ENCODE data around the gene PIGL.

DNA sequence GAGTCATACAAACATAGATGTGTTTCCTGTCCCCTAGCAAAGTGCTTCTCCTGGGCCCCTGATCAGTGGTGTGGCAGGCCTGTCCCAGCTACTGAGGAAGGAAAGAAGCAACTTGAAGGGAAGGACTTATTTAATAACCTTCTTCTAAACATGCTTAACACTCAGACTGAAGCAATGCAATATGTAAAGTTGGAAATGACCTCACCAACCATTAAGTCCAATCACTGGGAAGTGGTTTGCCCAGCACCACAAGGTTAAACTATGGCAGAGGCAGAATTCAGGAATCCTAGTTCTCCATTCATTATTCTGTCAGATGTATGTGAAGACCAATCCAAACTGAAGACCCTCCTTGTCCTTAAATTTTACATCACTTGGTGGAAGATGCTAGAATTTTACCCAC is 97.2 kb downstream of the PIGL start:
- TF ChIP-seq, protein P1, sequence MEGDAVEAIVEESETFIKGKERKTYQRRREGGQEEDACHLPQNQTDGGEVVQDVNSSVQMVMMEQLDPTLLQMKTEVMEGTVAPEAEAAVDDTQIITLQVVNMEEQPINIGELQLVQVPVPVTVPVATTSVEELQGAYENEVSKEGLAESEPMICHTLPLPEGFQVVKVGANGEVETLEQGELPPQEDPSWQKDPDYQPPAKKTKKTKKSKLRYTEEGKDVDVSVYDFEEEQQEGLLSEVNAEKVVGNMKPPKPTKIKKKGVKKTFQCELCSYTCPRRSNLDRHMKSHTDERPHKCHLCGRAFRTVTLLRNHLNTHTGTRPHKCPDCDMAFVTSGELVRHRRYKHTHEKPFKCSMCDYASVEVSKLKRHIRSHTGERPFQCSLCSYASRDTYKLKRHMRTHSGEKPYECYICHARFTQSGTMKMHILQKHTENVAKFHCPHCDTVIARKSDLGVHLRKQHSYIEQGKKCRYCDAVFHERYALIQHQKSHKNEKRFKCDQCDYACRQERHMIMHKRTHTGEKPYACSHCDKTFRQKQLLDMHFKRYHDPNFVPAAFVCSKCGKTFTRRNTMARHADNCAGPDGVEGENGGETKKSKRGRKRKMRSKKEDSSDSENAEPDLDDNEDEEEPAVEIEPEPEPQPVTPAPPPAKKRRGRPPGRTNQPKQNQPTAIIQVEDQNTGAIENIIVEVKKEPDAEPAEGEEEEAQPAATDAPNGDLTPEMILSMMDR (IDR thresholded peaks at IDR 0.05; ENCODE audit: insufficient read depth, low read length), result no peak
- no peak for TF ChIP-seq POLR2AphosphoS5 (IDR thresholded peaks at IDR 0.05; ENCODE audit: low read depth)

All from HL-60 (cell line).